Measurements from ENCODE around the gene WBP4. TPM values are rescaled to one million over a fixed set of nuclear protein-coding genes. Genes with fewer than 3 reads are reported as not detected.
A peak's percentile ranks its signal among the peaks of the same experiment; 100 is the strongest.

Gene WBP4
- polyA plus RNA-seq, 1 of the 3 experiments (the other 2 are of a cell fraction), result 6.4 TPM

- peaks cover 14% of the 10 kb centered on the region for H3F3A ChIP-seq (replicated peaks; ENCODE audit: insufficient read depth)
- POLR2A ChIA-PET, result no interaction called here
- H3K27ac ChIP-seq (ENCODE audit: low read depth in 2 of 2, low read length in 1 of 2), result no peak overlapping the region
- H3K79me2 ChIP-seq (ENCODE audit: insufficient read depth), result peaks cover 100% of the 10 kb centered on the region
- H3K27me3 ChIP-seq (ENCODE audit: insufficient read depth), result no peaks in the 10 kb centered on the region
- H3K4me1 ChIP-seq (ENCODE audit: control insufficient read depth in 1 of 2, insufficient read depth in 2 of 2, low read depth in 1 of 2, low read length in 1 of 2), result peaks cover 0 to 8% of the 10 kb centered on the region in 2 experiments; a peak in 2 of 4 replicates
- peak; percentile 41 for DNase-seq
- H3K36me3 ChIP-seq (replicated peaks in 1 of 2; ENCODE audit: control insufficient read depth in 1 of 2, insufficient read depth in 2 of 2, low read length in 1 of 2), result peaks cover 0 to 5% of the 10 kb centered on the region in 2 experiments
- no peak overlapping the region for H2AFZ ChIP-seq (ENCODE audit: low read depth)
- H3K4me3 ChIP-seq (ENCODE audit: low read depth in 2 of 2, low read length in 1 of 2), result no peak overlapping the region; a peak in 1 of 4 replicates
- no peaks in the 10 kb centered on the region for H3K9me2 ChIP-seq
- 66% methylated on average over 9 of the region's 9 CpGs for WGBS (ENCODE audit: low lambda C conversion rate)
- no peak overlapping the region for H3K9ac ChIP-seq
- H3K9me3 ChIP-seq, result no peaks in the 10 kb centered on the region
- peaks cover 12% of the 10 kb centered on the region for H4K20me1 ChIP-seq (ENCODE audit: insufficient read depth)
- CTCF ChIA-PET, result interaction anchor here (0.6 to 3.1 kb wide), 22 partner anchors 10 to 705 kb away, joined by 3 to 19 read pairs (median 3); partner anchors contain the start of gene SLC25A15
- TF ChIP-seq ELF1 (IDR thresholded peaks at IDR 0.05) (no peak), POLR2AphosphoS5 (IDR thresholded peaks at IDR 0.05; ENCODE audit: low read depth, low read length) (no peak), SMC3 (IDR thresholded peaks at IDR 0.05; ENCODE audit: low read depth, low read length) (0 out of 2 replicates have a peak, but pooled peaks have one; percentile 30), NRF1 (IDR thresholded peaks at IDR 0.05; ENCODE audit: low read depth, low read length) (no peak), CTCF (IDR thresholded peaks at IDR 0.05) (peak; percentile 72), MEF2A (IDR thresholded peaks at IDR 0.05; ENCODE audit: borderline replicate concordance, low read depth) (no peak), EZH2phosphoT487 (IDR thresholded peaks at IDR 0.05; ENCODE audit: borderline replicate concordance, low read depth) (no peak), REST (IDR thresholded peaks at IDR 0.05; ENCODE audit: low read depth, low read length) (no peak), EP300 (IDR thresholded peaks at IDR 0.05; ENCODE audit: borderline replicate concordance in 1 of 2, low read depth in 1 of 2, low read length in 1 of 2) (no peak), ZBTB33 (IDR thresholded peaks at IDR 0.05; ENCODE audit: borderline replicate concordance, low read depth) (no peak), TEAD4 (IDR thresholded peaks at IDR 0.05; ENCODE audit: borderline replicate concordance, insufficient read depth) (no peak), RAD21 (IDR thresholded peaks at IDR 0.05; ENCODE audit: low read length) (peak; percentile 55), JUND (IDR thresholded peaks at IDR 0.05) (no peak), YY1 (IDR thresholded peaks at IDR 0.05; ENCODE audit: low read depth) (no peak), USF1 (IDR thresholded peaks at IDR 0.05; ENCODE audit: borderline replicate concordance, low read depth) (no peak), SIN3A (IDR thresholded peaks at IDR 0.05; ENCODE audit: borderline replicate concordance, low read depth, low read length) (no peak), FOSL2 (IDR thresholded peaks at IDR 0.05; ENCODE audit: borderline replicate concordance, low read depth) (no peak), FOXM1 (IDR thresholded peaks at IDR 0.05; ENCODE audit: low read depth) (no peak), TAF1 (IDR thresholded peaks at IDR 0.05; ENCODE audit: borderline replicate concordance, low read depth, low read length) (no peak)
- no peak overlapping the region for H3K4me2 ChIP-seq
Measured at GRCh38 chr13:41054212-41054877, 7.0 kb upstream of the WBP4 start.
